GM12878 (cell line): ENCODE measurements around the gene LRRC63. TPM values are rescaled to one million over a fixed set of nuclear protein-coding genes. Genes with fewer than 3 reads are reported as not detected.

Experiments used
- ATAC-seq: fragments of 200-7000 bp; cut with Tn5 transposase; 3 replicates; pipeline ENCODE4 v1.9.1; 2020; ENCODE audit warnings: mild to moderate bottlenecking, moderate library complexity
- BruUV-seq: library from RNA; stranded (reverse); fragments of 400-500 nt; replicated peaks from 2 replicates; lab custom pipeline; 2021; lab: Mats Ljungman, UMichigan
- CTCF ChIA-PET: fragments of 300-600 bp; sonication (Branson Sonifier 250); formaldehyde crosslinking; extraction: SDS; loops from one replicate; lab custom pipeline; 2021; ENCODE audit warnings: inconsistent platforms; lab: Yijun Ruan, JAX
- POLR2A ChIA-PET: fragments of 350-600 bp; formaldehyde crosslinking; extraction: SDS; loops from one replicate; lab custom pipeline; 2021; ENCODE audit warnings: inconsistent platforms; lab: Charles Lee
- RAD21 ChIA-PET: fragments of 300-600 bp; sonication (Branson Sonifier 250); formaldehyde crosslinking; loops from one replicate; lab custom pipeline; 2023; ENCODE audit warnings: antibody characterized with exemption; ENCODE audit not compliant: unreplicated experiment; lab: Charles Lee
- SMC1A ChIA-PET: fragments of 300-600 bp; sonication (Branson Sonifier 250); formaldehyde crosslinking; loops from one replicate; lab custom pipeline; 2023; ENCODE audit not compliant: unreplicated experiment, uncharacterized antibody; lab: Charles Lee
- DNase-seq: peaks from one replicate; pipeline ENCODE4 v3.0.0-alpha.2; 2011; ENCODE audit warnings: low read depth, low spot score
- FAIRE-seq: peaks from 3 replicates; lab custom pipeline; 2011; peaks lifted over from hg19 to GRCh38; lab: Jason Lieb, UNC
- H2AFZ ChIP-seq: 2 replicates; pipeline ENCODE4 v1.6.0; 2011; ENCODE audit warnings: low read depth, low read length, control low read depth; ENCODE audit not compliant: control insufficient read depth
- H3K27ac ChIP-seq: 2 replicates; pipeline ENCODE4 v1.5.1; 2011; ENCODE audit warnings: control low read depth; ENCODE audit not compliant: control insufficient read depth, insufficient read depth
- H3K27me3 ChIP-seq, 2 experiments: replicated peaks in 1 of 2; 2 replicates each; pipeline versions ENCODE4 v1.6.0 to v1.6.1; 2011; ENCODE audit warnings: low read length in 1 of 2; ENCODE audit not compliant: control insufficient read depth in 2 of 2, insufficient read depth in 2 of 2
- H3K36me3 ChIP-seq, 2 experiments: 2 replicates each; pipeline ENCODE4 v1.5.1; 2011; ENCODE audit warnings: low read length in 1 of 2; ENCODE audit not compliant: control insufficient read depth in 2 of 2, insufficient read depth in 2 of 2
- H3K4me1 ChIP-seq: 2 replicates; pipeline ENCODE4 v1.6.1; 2011; ENCODE audit warnings: mild to moderate bottlenecking, low read length, moderate library complexity, mixed read lengths; ENCODE audit not compliant: control insufficient read depth, insufficient read depth
- H3K4me2 ChIP-seq: 2 replicates; pipeline ENCODE4 v1.6.0; 2011; ENCODE audit warnings: control low read depth; ENCODE audit not compliant: control insufficient read depth, insufficient read depth
- H3K4me3 ChIP-seq: fragments of 200-600 bp; sonication (generic); 2 replicates; pipeline ENCODE4 v1.5.1; 2016
- H3K79me2 ChIP-seq: 2 replicates; pipeline ENCODE4 v1.6.0; 2011; ENCODE audit warnings: low read length; ENCODE audit not compliant: control insufficient read depth, insufficient read depth
- H3K9ac ChIP-seq: 2 replicates; pipeline ENCODE4 v1.8.0; 2011; ENCODE audit warnings: low read length, control low read depth, mixed read lengths; ENCODE audit not compliant: control insufficient read depth, insufficient read depth
- H3K9me3 ChIP-seq: replicated peaks from 3 replicates; pipeline ENCODE4 v1.5.1; 2011; ENCODE audit warnings: mild to moderate bottlenecking, low read length; ENCODE audit not compliant: control insufficient read depth, insufficient read depth
- H4K20me1 ChIP-seq: 2 replicates; pipeline ENCODE4 v1.6.0; 2011; ENCODE audit not compliant: control insufficient read depth, insufficient read depth
- BMI1 ChIP-seq: fragments of 450-650 bp; IDR thresholded peaks from 2 replicates; pipeline ENCODE4 v1.6.1; 2016; ENCODE audit warnings: mild to moderate bottlenecking, moderate library complexity, borderline replicate concordance
- CEBPZ ChIP-seq: fragments of 150-350 bp; IDR thresholded peaks from 2 replicates; pipeline ENCODE4 v1.6.1; 2016; ENCODE audit warnings: low read depth, low read length
- E2F8 ChIP-seq: fragments of 450-650 bp; IDR thresholded peaks from 2 replicates; pipeline ENCODE4 v1.6.1; 2018; ENCODE audit warnings: mild to moderate bottlenecking, low read depth, moderate library complexity; ENCODE audit not compliant: partially characterized antibody
- FOS ChIP-seq: IDR thresholded peaks from 3 replicates; pipeline ENCODE4 v1.6.1; 2011; ENCODE audit warnings: borderline replicate concordance; ENCODE audit not compliant: insufficient read length; ENCODE audit errors: extremely low read depth
- FOXM1 ChIP-seq: IDR thresholded peaks from 2 replicates; pipeline ENCODE4 v1.6.1; 2012; ENCODE audit warnings: low read depth, mild to moderate bottlenecking, inconsistent platforms, low read length, moderate library complexity
- HCFC1 ChIP-seq: fragments of 150-350 bp; IDR thresholded peaks from 2 replicates; pipeline ENCODE4 v1.6.1; 2014; ENCODE audit warnings: low read length
- IKZF2 ChIP-seq, 2 experiments: fragments of 450-650 bp; IDR thresholded peaks; 2 replicates each; pipeline ENCODE4 v1.6.1; 2017; ENCODE audit warnings: mild to moderate bottlenecking in 2 of 2, moderate library complexity in 2 of 2
- KAT2A ChIP-seq: conservative IDR thresholded peaks from 2 replicates; pipeline ENCODE4 v1.6.1; 2011; ENCODE audit warnings: low read depth, low read length; ENCODE audit not compliant: control insufficient read depth
- PKNOX1 ChIP-seq: fragments of 450-650 bp; IDR thresholded peaks from 2 replicates; pipeline ENCODE4 v1.6.1; 2016; ENCODE audit warnings: mild to moderate bottlenecking
- RBBP5 ChIP-seq: fragments of 200-600 bp; sonication (generic); conservative IDR thresholded peaks from 2 replicates; pipeline ENCODE4 v1.6.1; 2016
- RCOR1 ChIP-seq: conservative IDR thresholded peaks from 2 replicates; pipeline ENCODE4 v1.6.1; 2012; ENCODE audit warnings: low read depth, low read length, improper control_type of control experiment
- SKIL ChIP-seq: fragments of 450-650 bp; IDR thresholded peaks from 2 replicates; pipeline ENCODE4 v1.6.1; 2017; ENCODE audit warnings: mild to moderate bottlenecking, low read depth, inconsistent platforms; ENCODE audit not compliant: poor library complexity, severe bottlenecking
- WRNIP1 ChIP-seq: IDR thresholded peaks from 2 replicates; pipeline ENCODE4 v1.6.1; 2011; ENCODE audit warnings: low read depth, low read length, improper control_type of control experiment, borderline replicate concordance
- YY1 ChIP-seq: IDR thresholded peaks from 2 replicates; pipeline ENCODE4 v1.6.1; 2011; ENCODE audit warnings: low read depth, mild to moderate bottlenecking, low read length
- WGBS: methylation state at CpG from one replicate; pipeline ENCODE4 v1.1.6; 2016; ENCODE audit warnings: low lambda C conversion rate; ENCODE audit not compliant: insufficient replicate concordance, insufficient coverage; ENCODE audit errors: missing lambda C conversion rate; 5-methylcytosine and 5-hydroxymethylcytosine counted together
- in situ Hi-C: fragments of 300-500 bp; cut with MboI; formaldehyde crosslinking; loops from 9 replicates; pipeline ENCODE4 v1.14.3; 2018; ENCODE audit warnings: mixed read lengths
- intact Hi-C: fragments of 100-400 bp; cut with micrococcal nuclease; formaldehyde crosslinking; loops from one replicate; pipeline ENCODE4 v1.14.2; 2022; ENCODE audit not compliant: unreplicated experiment
- polyA plus RNA-seq, 11 experiments: library from polyadenylated mRNA; depleted of rRNA in 4 of 11; unstranded in 6 of 11; stranded (reverse) in 5 of 11; fragments of >200 nt; fragmentation: Nextera tagmentation in 4 of 11; fragmentation: Illumina TruSeq in 1 of 11; extraction: Ambion mirVana in 4 of 11; extraction: Trizol in 1 of 11; gene quantifications; 1 replicate in 1 of 11; 2 replicates in 10 of 11; pipeline versions ENCODE4 v1.2.1 to v1.2.3, GENCODE V29; 2011 to 2016; ENCODE audit warnings: inconsistent platforms in 2 of 11, missing spikeins in 2 of 11, low read depth in 1 of 11
- total RNA-seq, 4 experiments: library from RNA; depleted of rRNA in 3 of 4; stranded (reverse); fragments of >200 nt in 3 of 4; fragmentation: Illumina TruSeq in 1 of 4; extraction: Trizol in 1 of 4; gene quantifications; 2 replicates each; pipeline versions ENCODE4 v1.2.1 to v1.2.3, GENCODE V29; 2013 to 2021

LRRC63 gene
- total and polyA plus RNA-seq, 10 of the 15 experiments (the other 5 are each of a cell fraction or from before 2014, with no cell fraction given), result 0.34 to 0.98 (median 0.76) TPM; not detected in 1

- no peak for TF ChIP-seq CEBPZ
Measured at GRCh38 chr13:46278474-46278873, 66.7 kb downstream of the LRRC63 start (continued).

GRCh38 chr13:46281779-46282178, 70.1 kb downstream of the LRRC63 start:
- Histone ChIP-seq H3K79me2 (no peaks in the 10 kb centered on the region), H3K4me3 (no peak overlapping the region), H4K20me1 (no peaks in the 10 kb centered on the region), H3K9ac (no peak overlapping the region), H2AFZ (no peak overlapping the region), H3K36me3 (no peaks in the 10 kb centered on the region)
- no peak for FAIRE-seq
- CTCF ChIA-PET, result no interaction called here
- ATAC-seq, result no peak
- POLR2A ChIA-PET, result no interaction called here
- 31% methylated on average over 2 of the region's 2 CpGs for WGBS
- no peak for TF ChIP-seq RBBP5
- no peak for TF ChIP-seq SKIL
- no peak for TF ChIP-seq E2F8
- no peak for TF ChIP-seq HCFC1
- TF ChIP-seq FOXM1, result no peak
- TF ChIP-seq IKZF2 (IDR thresholded peaks at IDR 0.05), result no peak
- no peak for TF ChIP-seq RCOR1
- no peak for TF ChIP-seq FOS
- no peak for TF ChIP-seq PKNOX1
- no peak for TF ChIP-seq BMI1
- TF ChIP-seq YY1, result no peak
- no peak for TF ChIP-seq WRNIP1
- no peak for TF ChIP-seq KAT2A
- TF ChIP-seq, all 136 proteins: peak for 0
- Histone ChIP-seq H3K27ac (no peak overlapping the region), H3K4me2 (no peak overlapping the region), H3K4me1 (no peaks in the 10 kb centered on the region), H3K27me3 (no peaks in the 10 kb centered on the region), H3K9me3 (no peaks in the 10 kb centered on the region)
- no peak for DNase-seq
- in situ Hi-C loops, result no loop called here
- no TSS peak for BruUV-seq
- ChIA-PET SMC1A (interaction anchor here (0.7 to 1.6 kb wide), 2 partner anchors 8 to 79 kb away, joined by 3 to 4 read pairs; no protein-coding TSS in a partner anchor), RAD21 (no interaction called here)
- intact Hi-C loops, result no loop called here
